Measurements from ENCODE around the gene FOLR1.

DNA sequence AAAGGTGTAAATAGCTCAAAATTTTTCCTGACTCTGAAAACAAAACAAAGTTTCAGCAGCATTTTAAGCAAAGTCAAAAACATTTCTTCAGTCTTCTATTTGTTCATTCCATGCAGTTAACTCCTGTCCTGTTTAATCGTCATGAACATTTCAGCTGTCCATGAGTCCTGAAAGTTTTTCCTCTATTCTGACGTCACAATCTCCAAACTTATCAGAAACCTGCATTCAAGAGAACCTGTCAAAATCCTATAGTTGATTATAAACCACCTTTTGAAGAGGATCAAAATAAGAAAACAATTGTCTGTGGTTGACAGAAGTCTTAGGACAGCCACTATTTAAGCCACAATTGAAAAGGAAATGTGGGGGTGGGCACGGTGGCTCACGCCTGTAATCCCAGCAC, 41.1 kb upstream of the FOLR1 start:
- TF ChIP-seq, protein P1, sequence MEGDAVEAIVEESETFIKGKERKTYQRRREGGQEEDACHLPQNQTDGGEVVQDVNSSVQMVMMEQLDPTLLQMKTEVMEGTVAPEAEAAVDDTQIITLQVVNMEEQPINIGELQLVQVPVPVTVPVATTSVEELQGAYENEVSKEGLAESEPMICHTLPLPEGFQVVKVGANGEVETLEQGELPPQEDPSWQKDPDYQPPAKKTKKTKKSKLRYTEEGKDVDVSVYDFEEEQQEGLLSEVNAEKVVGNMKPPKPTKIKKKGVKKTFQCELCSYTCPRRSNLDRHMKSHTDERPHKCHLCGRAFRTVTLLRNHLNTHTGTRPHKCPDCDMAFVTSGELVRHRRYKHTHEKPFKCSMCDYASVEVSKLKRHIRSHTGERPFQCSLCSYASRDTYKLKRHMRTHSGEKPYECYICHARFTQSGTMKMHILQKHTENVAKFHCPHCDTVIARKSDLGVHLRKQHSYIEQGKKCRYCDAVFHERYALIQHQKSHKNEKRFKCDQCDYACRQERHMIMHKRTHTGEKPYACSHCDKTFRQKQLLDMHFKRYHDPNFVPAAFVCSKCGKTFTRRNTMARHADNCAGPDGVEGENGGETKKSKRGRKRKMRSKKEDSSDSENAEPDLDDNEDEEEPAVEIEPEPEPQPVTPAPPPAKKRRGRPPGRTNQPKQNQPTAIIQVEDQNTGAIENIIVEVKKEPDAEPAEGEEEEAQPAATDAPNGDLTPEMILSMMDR (IDR thresholded peaks at IDR 0.05) = no peak
- no peak for TF ChIP-seq POLR2A (IDR thresholded peaks at IDR 0.05)
